Activated CD8-positive, alpha-beta memory T cell treated with anti-CD3 and anti-CD28 coated beads for 48 hours (primary cell): ENCODE results near the gene HSD17B8.

Source experiments
- DNase-seq, 3 experiments: peaks; one replicate each; pipeline ENCODE4 v3.0.0-alpha.2; 2020; ENCODE audit warnings: low read depth in 2 of 3, low spot score in 2 of 3

Gene HSD17B8

DNA sequence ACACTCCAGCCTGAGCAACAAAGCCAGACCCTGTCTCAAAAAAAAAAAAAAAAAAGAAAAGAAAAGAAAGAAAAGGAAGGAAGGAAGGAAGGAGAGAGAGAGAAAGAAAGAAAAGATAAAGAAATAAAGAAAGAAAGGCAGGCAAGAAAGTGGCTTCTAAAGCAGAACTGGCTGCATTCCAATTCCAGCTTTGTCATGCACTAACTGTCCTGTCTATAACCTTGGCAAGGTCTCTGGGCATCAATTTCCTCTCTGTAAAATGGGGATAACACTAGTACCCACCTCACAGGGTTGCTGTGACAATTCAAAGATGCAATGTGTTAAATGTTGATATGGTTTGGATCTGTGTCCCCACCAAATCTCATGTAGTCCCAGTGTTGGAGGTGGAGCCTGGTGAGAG lies 31.9 kb downstream of the HSD17B8 start:
- no peak for DNase-seq

DNA sequence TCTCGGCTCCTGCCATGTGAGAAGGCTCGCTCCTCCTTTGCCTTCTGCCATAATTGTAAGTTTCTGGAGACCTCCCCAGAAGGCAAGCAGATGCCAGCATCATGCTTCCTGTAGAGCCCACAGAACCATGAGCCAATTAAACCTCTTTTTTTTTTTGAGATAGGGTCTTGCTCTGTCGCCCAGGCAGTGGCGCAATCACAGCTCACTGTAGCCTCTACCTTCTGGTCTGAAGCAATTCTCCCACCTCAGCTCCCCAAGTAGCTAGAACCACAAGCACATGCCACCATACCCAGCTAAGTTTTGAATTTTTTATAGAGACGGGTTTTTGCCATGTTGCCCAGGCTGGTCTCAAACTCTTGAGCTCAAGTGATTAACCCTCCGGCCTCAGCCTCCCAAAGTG lies 32.4 kb downstream of the HSD17B8 start:
- DNase-seq: no peak

DNA sequence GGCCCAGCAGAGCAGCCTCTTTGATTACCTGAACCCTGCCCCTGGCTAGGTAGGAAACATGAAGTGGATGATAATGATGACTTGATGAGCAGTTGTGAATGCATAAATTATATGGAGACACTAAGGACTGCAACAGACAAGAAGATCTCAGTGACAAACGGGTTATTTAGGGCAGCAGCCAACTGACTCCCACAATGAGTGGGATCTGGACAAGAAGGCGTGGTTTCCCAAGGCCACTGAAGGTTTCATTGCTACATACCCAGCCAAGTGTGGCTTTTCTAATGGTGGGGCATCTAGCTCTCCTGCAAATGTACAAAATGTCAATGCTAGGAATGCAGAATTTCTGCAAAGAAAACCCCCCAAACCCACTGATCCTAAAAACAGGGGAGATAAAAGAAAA lies 33.3 kb downstream of the HSD17B8 start:
- no peak for DNase-seq

DNA sequence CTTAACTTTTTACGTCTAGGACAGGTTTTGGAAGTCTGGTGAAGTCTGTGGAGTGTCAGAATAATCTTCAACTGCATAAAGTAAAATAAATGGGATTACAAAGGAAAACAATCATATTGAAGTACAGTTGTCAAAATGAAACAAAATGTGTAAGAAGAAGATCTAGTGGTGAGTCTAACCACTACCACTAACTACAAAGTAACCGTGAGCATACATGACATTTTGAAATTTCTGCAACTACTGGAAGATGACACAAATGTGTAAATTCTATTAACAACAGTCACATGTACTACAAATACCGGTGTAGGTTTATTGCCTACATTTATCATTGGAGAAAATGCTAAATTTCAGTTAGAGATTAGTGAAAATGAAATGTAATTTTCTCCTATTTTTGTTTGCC lies 37.5 kb downstream of the HSD17B8 start:
- DNase-seq: no peak

DNA sequence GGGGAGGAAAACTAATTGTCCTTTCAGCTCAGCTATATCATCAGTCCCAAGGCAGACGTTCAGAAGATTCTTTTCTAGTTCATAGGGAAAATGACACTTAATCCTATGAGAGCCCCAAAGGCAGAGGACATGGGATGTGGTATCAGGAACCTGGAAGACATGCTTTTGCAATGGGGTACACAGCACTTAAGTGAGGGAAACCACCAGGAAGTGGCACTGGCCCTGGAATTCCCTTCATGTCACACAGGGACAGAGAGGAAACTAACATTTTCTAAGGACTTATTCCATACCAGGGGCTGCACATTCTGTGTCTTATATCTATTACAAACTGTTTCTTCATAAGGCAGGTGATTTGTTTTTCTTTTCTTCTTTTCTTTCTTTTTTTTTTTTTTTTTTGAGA lies 39.0 kb downstream of the HSD17B8 start:
- no peak for DNase-seq

DNA sequence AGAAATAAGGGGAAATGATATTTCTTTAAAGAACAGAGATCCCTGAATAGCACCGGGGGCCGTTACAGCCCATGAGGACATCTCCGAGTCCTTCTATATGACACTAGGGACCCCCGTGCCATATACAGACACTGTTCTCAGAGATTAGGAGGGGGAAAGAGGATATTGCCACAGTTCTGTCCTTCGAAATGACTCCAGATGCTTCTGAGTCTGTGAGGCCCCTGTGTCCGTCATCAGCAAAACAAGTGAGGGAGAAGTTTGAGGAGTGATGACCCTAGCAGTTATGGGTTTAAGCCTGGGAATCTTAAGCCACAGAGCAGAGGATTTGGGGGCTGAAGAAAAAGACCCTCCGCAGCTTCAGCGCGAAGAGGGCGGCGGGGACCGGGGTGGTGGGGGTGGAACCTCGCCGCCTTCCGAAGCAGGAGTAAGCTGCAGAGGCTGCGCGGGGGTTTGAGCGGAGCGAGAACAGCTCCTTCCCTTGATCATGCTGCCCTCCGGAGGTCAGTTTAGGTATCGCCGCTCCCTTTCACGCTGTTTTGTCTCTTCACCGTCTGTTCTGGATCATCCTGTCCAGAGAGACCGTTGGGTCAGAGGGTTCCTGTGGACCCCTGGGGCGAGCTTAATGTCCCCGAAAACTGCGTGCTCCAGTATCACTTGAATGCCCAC lies 43.7 kb downstream of the HSD17B8 start:
- peak; percentile 77 to 91 (median 90) for DNase-seq

DNA sequence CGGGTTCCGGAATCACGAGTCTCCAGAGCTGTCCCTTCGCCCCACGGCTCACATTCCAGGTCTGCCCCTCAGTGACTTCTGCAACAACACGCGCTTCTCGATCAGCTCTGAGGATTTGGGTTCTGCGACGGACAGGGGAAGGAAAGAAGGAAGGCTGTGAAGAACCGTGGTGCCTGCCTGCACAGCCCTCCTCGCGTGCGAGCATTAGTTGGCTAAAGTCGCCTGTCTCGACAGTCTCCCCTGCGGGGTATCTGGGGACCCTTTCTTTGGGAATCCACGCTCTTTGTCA lies 44.1 kb downstream of the HSD17B8 start:
- DNase-seq: peak in 1 of 3 experiments; percentile 29

DNA sequence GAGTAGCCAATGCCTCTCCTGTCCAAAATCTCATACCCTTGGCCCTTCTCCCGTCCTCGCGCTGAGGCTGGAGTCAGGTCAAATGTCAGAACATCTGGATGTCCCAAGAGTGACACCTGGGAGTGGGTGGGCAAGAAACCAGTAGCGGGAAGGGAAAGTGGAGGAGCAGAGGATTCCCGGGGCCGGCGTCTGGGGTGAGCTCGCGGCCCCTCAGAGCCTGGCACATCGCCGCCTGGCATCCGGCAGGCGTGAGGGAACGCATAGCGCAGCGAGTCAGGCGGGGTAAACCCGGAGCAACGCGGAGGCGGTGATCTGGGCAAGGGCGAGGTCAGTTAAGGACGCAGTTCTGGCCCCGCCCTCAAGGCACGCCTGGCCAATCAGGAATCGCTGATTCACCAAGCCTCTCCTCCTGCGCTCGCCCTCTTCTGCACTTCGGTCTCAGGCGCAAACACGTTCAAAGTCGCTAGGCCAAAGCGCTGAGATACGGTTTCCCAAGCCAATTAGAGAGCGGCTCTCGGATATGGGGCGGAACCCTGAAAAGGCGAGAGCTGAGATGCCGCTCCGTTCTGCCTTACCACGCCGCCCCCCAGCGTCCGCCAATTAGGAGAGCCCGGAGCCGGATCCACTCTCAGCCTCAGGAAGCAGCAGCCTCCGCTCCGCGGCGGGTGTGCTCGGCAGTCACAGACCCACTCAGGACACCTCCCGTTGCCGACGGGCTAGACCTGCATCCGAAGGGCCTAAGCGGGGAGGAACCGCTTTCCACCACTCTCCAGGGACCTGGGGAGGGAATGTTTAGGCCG lies 44.7 kb downstream of the HSD17B8 start:
- peak; percentile 80 to 95 (median 86) for DNase-seq

DNA sequence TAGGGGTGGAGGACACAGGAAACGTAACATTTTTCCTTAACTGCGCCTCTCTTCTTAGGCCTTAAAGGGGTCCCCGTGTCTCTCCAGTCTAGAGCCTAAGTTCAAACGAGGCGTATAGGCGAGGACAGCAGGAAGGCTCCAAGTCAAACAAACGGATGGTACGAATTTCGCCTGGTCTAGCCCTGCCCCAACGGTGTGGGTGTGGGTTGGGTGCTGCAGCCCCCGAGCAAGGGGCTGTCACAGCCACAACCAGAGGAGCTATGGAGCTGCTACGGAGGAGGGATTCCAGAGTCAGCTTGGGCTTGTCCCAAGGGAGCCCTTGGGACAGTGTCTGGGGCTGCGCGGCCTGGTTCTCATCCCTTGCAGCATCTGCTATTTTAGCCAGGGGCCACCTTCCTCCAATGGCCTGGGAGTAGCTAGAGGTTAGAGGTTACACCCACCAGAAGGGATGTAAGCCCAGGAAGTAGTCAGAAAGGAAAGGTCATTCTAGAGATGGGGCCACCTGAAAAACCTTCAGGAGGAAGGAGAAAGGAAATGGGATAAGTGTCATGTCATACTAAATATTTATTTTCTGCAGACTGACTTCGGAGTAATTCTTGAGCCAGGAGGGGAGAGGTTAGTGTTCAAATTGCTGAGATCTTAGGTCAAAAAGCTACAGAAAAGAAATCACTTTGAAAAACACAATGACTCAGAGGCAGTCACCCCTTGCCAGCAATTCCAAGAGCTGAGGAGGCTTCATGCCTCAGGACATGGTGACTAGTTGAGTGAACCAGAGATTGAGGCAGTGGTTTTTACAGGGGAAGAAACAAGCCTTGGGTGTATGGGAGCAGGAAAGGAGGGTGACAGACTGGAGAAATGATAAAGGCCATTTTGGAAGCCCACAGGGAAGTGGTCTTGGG lies 45.5 kb downstream of the HSD17B8 start:
- no peak for DNase-seq

DNA sequence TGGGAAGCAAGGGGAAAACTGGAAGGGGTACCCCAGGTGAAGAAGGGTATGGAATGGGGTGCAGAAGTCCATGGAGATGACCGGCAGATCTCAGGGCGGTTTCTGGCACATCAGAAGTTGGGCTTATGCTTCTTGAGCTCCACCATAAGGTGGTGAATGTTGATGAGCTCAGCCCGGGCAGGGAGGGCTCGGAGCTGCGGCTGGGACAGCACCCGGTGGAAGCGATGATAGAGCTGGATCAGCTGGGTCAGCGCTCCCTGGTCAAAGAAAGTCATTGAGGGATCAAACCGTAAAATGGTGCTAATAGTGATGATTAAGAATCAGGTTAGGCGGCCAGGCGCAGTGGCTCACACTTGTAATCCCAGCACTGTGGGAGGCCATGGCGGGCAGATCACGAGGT lies 46.3 kb downstream of the HSD17B8 start:
- DNase-seq: no peak

DNA sequence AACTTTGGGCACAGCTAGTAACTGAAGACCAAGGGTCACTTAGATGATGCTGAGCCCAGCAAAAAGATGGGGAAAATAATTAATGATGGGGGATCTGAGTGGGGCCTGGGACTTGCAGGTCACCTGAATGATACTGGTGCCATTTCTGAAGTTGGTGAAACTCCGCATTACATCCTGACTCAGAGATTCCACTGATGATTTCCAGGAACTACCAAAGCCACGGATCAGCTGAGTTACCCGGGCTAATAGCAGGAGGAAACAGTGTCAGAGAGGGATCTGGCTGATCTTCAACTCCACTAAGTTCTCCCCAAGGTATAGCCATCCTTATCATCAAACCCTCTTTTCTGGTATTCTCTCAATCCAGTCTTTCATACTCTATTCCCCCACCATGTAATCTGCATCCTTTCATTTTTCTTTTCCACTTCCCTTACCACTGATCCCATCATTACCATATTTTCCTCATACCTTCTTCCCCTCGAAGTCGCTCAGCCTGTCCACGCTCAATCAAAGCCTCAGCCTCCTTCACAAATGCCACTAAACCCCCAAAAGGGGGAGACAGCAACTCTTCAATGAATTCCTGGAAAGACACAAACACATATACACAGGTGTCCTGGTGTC lies 47.0 kb downstream of the HSD17B8 start:
- no peak for DNase-seq

DNA sequence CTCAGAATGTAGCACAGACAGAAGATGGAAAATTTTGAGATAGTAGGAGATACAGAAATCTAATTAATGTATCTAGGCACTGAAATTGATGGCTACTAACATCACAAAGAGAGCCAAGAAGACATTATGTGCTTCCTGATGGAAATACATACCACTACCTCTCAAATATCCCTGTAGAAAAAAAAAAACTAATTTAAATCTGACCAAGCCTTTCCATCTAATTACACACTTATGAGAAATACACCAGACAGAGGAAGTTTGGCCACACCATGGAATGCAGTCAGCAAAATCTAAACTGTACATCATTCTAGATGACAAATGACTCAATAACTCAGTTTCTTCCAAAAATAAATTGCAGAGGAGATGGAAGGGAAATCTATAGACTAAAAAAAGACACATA lies 48.3 kb downstream of the HSD17B8 start:
- DNase-seq: no peak

DNA sequence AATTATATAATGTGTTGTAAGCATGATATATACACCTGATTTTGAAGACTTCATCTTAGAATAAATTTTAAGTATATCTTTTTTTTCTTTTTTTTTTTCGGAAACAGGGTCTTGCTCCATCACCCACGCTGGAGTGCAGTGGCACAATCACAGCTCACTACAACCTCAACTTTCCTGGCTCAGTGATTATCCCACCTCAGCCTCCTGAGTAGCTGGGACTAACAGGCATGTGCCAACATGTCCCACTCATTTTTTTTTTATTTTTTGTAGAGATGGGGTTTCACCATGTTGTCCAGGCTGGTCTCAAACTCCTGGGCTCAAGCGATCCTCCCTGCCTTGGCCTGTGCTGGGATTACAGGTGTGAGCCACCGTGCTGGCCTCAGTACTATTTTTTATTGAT lies 50.1 kb downstream of the HSD17B8 start:
- no peak for DNase-seq
